ENCODE results near the gene IL3RA.
"Not testable (repeated sequence)": the region's sequence is repeated elsewhere in the genome, so short reads cannot be mapped to it uniquely, and the experiment has no call there.

Gene IL3RA

DNA sequence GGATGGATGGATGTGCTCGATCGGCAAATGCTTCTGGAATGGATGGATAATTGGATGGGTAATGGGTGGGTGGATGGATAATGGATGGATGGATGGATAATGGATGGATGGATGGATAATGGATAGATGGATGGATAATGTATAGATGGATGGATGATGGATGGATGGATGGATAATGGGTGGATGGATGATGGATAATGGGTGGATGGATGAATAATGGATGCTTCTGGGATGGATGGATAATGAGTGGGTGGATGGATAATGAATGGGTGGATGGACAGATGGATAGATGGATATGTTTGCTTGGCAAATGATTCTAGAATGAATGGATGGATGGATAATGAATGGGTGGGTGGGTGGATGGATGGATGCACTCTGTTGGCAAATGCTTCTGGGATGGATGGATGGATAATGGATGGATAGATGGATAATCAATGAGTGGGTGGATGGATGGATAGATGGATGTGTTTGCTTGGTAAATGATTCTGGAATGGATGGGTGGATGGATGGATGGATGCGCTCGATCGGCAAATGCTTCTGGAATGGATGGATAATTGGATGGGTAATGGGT lies 59.1 kb downstream of the IL3RA start:
- Histone ChIP-seq H3K4me1 (ENCODE audit: insufficient read depth, low read length) (no peaks in the 10 kb centered on the region), H3K27ac (ENCODE audit: low read length) (no peak overlapping the region), H3K4me3 (ENCODE audit: low read length) (no peak overlapping the region)

DNA sequence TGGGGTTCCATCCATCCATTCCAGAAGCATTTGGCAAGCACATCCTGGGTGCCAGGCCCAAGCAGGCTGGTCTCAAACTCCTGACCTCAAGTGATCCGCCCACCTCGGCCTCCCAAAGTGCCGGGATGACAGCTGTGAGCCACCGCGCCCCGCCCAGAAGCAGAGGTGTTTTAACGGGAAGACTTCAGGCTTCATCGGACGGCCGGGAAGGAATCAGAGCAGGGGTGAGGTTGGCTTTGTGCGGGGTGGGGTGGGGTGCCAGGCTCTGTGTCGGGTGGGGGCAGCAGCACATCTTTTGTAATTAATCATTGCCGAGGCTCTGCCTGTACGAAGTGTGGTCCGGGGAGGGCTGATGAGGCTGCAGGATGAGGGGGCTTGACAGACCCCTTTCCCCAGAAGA lies 60.4 kb downstream of the IL3RA start:
- Histone ChIP-seq H3K36me3 (ENCODE audit: insufficient read depth, low read depth, low read length) (peaks cover 57% of the 10 kb centered on the region), H3K27ac (ENCODE audit: low read length) (no peak overlapping the region), H3K9ac (ENCODE audit: low read depth, low read length) (no peak overlapping the region), H3K27me3 (ENCODE audit: insufficient read depth, low read length) (no peaks in the 10 kb centered on the region), H3K4me1 (ENCODE audit: insufficient read depth, low read length) (no peaks in the 10 kb centered on the region), H3K9me3 (ENCODE audit: insufficient read depth, low read depth, low read length) (no peaks in the 10 kb centered on the region), H3K4me3 (ENCODE audit: low read length) (no peak overlapping the region)

More for the DNA sequence above, 59.1 kb downstream of the IL3RA start:
- peaks cover 57% of the 10 kb centered on the region for H3K36me3 ChIP-seq (ENCODE audit: insufficient read depth, low read depth, low read length)
- no peaks in the 10 kb centered on the region for H3K27me3 ChIP-seq (ENCODE audit: insufficient read depth, low read length)
- no peak overlapping the region for H3K9ac ChIP-seq (ENCODE audit: low read depth, low read length)
- no peaks in the 10 kb centered on the region for H3K9me3 ChIP-seq (ENCODE audit: insufficient read depth, low read depth, low read length)

DNA sequence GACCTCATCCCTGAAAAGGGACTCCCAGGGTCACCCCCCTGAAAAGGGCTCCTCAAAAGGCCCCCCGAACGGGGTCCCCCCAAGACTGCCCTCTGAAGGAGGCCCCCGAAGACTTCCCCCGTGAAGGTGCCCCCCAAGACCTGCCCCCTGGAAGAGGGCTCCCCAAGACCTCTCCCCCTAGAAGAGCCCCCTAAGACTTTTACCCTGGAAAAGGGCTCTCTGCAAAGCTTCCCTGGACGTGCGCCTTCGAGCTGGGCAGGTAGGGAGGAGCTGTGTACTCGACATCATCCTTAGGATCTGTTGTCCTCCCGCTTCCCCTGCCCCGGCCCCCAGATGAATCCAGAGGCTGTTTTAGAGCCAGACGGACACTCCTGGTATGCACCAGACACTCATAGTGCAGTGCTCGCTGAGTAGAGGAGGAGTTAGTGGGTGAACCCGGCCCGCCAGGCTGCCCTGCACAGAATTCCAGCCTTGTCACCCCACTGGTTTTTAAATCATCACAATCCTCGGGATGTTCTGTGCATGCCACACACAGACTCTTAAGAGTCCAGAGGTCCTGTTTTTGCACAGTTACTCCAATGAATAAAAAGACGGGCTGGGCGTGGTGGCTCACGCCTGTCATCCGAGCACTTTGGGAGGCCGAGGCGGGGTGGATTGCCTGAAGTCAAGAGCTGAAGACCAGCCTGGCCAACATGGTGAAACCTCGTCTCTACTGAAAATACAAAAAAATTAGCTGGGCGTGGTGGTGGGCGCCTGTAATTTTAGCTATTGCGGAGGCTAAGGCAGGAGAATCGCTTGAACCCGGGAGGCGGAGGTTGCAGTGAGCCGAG lies 61.1 kb downstream of the IL3RA start:
- peaks cover 60% of the 10 kb centered on the region for H3K36me3 ChIP-seq (ENCODE audit: insufficient read depth, low read depth, low read length)
- no peak overlapping the region for H3K27ac ChIP-seq (ENCODE audit: low read length)
- H3K4me3 ChIP-seq (ENCODE audit: low read length), result no peak overlapping the region
- H3K4me1 ChIP-seq (ENCODE audit: insufficient read depth, low read length), result no peaks in the 10 kb centered on the region
- no peaks in the 10 kb centered on the region for H3K27me3 ChIP-seq (ENCODE audit: insufficient read depth, low read length)
- H3K9me3 ChIP-seq (ENCODE audit: insufficient read depth, low read depth, low read length), result no peaks in the 10 kb centered on the region
- no peak overlapping the region for H3K9ac ChIP-seq (ENCODE audit: low read depth, low read length)

DNA sequence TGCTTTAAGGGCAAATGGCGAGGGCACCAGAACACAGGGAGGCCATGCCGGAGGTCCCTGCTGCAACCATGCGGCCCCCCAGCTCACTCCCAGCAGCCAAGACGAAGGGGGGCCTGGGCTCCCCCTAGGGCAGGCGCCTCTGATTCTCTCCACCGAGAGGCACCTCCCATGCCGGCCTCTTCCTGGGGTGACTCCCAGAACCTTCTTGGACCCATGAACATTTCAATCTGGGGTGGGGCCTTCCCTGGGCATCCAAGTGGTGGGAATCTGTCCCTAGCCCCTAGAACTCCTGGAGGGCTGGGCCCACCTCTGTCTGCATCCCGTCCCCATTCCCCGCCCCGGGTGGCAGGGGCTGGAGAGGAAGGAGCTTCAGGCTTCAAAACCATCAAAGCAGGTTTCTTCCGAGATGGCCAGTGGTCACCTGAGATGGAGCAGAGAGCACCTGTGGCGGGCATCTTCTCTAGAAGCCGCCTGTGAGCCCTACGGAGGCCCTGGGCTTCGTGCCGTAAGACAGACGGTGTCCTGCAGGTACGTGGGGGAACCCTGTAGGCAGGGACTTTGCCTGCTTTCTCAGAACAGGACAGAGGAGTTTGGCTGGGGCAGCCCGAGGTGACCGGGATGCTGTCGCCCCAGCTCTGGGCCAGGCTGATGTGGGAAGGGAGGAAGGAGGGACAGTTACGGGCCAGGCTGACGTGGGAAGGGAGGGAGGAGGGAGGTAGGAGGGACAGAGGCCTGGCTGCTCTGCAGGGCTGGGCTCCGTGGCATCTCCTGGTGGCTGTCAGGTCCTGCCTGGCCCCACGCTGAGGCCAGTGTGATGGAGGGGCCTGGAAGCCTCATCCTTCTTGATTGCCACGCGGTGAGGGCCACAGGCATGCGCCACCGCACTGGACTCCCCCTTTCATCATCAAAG lies 62.1 kb downstream of the IL3RA start:
- Histone ChIP-seq H3K9me3 (ENCODE audit: insufficient read depth, low read depth, low read length) (no peaks in the 10 kb centered on the region), H3K9ac (ENCODE audit: low read depth, low read length) (no peak overlapping the region), H3K27me3 (ENCODE audit: insufficient read depth, low read length) (no peaks in the 10 kb centered on the region), H3K36me3 (ENCODE audit: insufficient read depth, low read depth, low read length) (peaks cover 70% of the 10 kb centered on the region), H3K4me3 (ENCODE audit: low read length) (no peak overlapping the region), H3K4me1 (ENCODE audit: insufficient read depth, low read length) (no peaks in the 10 kb centered on the region), H3K27ac (ENCODE audit: low read length) (no peak overlapping the region)

DNA sequence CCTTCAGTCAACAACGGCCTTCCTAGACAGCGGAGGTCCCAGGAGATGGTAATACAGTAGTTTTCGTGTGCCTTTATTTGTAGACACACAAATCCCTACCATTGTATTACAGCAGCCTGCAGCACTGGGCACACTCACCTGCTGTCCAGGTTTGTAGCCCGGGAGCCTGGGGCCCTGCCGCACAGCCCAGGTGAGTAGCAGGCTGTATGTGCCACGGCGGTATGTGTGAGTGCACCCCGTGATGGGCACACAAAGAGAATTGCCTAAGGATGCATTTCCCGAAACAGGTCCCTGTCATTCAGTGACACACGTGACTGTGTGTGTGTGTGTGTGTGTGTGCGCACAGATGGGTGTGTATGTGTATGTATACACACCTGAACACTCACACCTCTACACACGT lies 63.5 kb downstream of the IL3RA start:
- no peak overlapping the region for H3K4me3 ChIP-seq (ENCODE audit: low read length)
- no peak overlapping the region for H3K9ac ChIP-seq (ENCODE audit: low read depth, low read length)
- H3K36me3 ChIP-seq (ENCODE audit: insufficient read depth, low read depth, low read length), result peaks cover 81% of the 10 kb centered on the region
- no peaks in the 10 kb centered on the region for H3K27me3 ChIP-seq (ENCODE audit: insufficient read depth, low read length)
- H3K4me1 ChIP-seq (ENCODE audit: insufficient read depth, low read length), result no peaks in the 10 kb centered on the region
- H3K9me3 ChIP-seq (ENCODE audit: insufficient read depth, low read depth, low read length), result no peaks in the 10 kb centered on the region
- no peak overlapping the region for H3K27ac ChIP-seq (ENCODE audit: low read length)

DNA sequence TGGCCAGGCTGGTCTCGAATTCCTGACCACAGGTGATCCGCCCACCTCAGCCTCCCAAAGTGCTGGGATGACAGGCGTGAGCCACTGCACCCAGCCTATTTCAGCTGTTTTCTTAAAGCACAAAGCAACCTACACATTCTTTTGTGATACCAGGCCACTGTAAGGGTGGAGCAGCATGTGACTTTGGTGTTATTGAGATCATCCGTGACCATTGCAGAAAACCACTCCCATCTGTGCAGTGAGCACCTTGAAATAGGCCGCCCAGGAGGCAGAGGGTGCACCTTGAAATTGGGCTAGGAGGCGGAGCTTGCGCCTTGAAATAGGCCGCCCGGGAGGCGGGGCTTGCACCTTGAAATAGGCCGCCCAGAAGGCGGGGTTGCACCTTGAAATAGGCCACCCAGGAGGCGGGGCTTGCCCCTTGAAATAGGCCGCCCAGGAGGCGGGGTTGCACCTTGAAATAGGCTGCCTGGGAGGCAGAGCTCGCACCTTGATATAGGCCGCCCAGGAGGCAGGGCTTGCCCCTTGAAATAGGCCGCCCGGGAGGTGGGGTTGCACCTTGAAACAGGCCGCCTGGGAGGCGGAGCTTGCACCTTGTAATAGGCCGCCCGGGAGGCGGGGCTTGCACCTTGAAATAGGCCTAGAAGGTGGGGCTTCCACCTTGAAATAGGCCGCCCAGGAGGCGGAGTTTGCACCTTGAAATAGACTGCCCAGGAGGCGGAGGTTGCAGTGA lies 64.3 kb downstream of the IL3RA start:
- no peaks in the 10 kb centered on the region for H3K9me3 ChIP-seq (ENCODE audit: insufficient read depth, low read depth, low read length)
- no peak overlapping the region for H3K27ac ChIP-seq (ENCODE audit: low read length)
- no peaks in the 10 kb centered on the region for H3K27me3 ChIP-seq (ENCODE audit: insufficient read depth, low read length)
- no peaks in the 10 kb centered on the region for H3K4me1 ChIP-seq (ENCODE audit: insufficient read depth, low read length)
- no peak overlapping the region for H3K9ac ChIP-seq (ENCODE audit: low read depth, low read length)
- no peak overlapping the region for H3K4me3 ChIP-seq (ENCODE audit: low read length)
- peaks cover 81% of the 10 kb centered on the region for H3K36me3 ChIP-seq (ENCODE audit: insufficient read depth, low read depth, low read length)

DNA sequence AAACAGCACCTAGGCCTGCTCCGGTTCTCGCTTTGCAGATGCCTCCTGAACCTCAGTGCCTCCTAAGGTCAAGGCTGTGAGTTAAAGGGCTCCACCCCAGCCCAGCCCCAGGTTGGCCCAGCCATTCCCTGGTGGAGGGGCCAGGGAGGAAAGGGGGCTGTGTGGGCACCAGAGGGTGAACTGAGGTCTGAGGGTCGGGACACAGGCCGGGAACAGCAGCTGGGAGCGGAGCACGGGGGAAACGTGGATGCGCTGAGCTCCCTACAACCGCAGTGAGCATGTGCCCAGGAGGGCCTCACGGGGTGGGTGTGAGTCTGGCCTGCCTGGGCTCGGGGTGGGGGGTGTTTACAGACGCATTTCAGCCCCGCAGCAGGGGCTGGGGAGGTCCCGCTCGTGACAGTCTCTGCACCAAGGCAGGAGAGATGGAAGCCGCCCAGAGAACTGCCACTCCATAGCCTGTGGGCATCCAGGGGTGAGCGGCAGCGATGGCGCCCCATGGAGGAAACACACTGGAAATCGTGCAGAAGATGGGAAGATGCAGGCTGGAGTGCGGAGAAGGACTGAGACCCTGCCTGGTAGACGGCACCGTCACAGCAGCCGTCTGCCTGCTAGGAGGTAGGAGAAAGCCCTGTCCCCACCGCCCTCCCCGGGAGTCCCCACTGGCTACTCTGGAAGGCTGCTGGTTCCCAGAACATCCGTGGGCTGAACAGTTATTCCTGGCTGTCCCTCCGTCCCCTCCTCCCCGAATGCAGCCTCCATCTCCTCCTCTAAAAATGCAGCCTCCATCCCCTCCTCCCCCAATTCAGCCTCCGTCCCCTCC lies 65.2 kb downstream of the IL3RA start:
- H3K36me3 ChIP-seq (ENCODE audit: insufficient read depth, low read depth, low read length), result peaks cover 81% of the 10 kb centered on the region
- H3K4me1 ChIP-seq (ENCODE audit: insufficient read depth, low read length), result no peaks in the 10 kb centered on the region
- no peak overlapping the region for H3K9ac ChIP-seq (ENCODE audit: low read depth, low read length)
- no peaks in the 10 kb centered on the region for H3K9me3 ChIP-seq (ENCODE audit: insufficient read depth, low read depth, low read length)
- H3K27me3 ChIP-seq (ENCODE audit: insufficient read depth, low read length), result no peaks in the 10 kb centered on the region
- H3K4me3 ChIP-seq (ENCODE audit: low read length), result no peak overlapping the region
- no peak overlapping the region for H3K27ac ChIP-seq (ENCODE audit: low read length)

DNA sequence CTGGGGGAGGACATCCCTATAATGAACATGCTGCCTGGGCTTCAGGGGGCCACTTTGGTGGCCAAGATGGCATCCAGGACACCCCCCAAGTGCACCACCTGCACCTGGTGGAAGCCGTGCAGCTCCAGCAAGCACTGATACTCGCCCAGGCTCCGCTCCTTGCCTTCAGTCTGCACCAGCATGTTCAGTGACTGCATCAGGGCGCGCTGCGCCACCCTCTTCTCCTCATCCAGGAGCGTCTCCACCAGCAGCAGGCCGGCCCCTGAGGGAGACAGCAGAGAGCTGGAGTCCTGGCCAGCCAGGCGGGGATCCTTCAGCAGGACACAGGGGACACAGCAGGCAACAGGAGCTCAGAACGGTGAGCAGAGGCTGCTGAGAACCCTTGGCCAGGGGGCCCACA lies 66.6 kb downstream of the IL3RA start:
- peaks cover 85% of the 10 kb centered on the region for H3K36me3 ChIP-seq (ENCODE audit: insufficient read depth, low read depth, low read length)
- H3K9me3 ChIP-seq (ENCODE audit: insufficient read depth, low read depth, low read length), result no peaks in the 10 kb centered on the region
- no peak overlapping the region for H3K9ac ChIP-seq (ENCODE audit: low read depth, low read length)
- no peaks in the 10 kb centered on the region for H3K27me3 ChIP-seq (ENCODE audit: insufficient read depth, low read length)
- no peak overlapping the region for H3K27ac ChIP-seq (ENCODE audit: low read length)
- no peak overlapping the region for H3K4me3 ChIP-seq (ENCODE audit: low read length)
- no peaks in the 10 kb centered on the region for H3K4me1 ChIP-seq (ENCODE audit: insufficient read depth, low read length)

DNA sequence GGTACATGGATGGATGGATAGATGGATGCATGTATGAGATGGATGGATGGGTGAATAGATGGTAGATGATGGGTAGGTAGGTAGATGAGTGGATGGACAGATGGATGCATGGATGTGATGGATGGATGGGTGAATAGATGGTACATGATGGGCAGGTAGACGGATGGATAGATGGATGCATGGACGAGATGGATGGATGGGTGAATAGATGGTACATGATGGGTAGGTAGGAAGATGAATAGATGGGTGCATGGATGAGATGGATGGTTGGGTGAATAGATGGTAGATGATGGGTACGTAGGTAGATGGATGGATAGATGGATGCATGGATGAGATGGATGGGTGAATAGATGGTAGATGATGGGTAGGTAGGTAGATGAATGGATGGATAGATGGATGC lies 67.3 kb downstream of the IL3RA start:
- not testable (repeated sequence) for H3K4me3 ChIP-seq (ENCODE audit: low read length); H3K27ac ChIP-seq (ENCODE audit: low read length); H3K4me1 ChIP-seq (ENCODE audit: insufficient read depth, low read length); H3K9ac ChIP-seq (ENCODE audit: low read depth, low read length); H3K9me3 ChIP-seq (ENCODE audit: insufficient read depth, low read depth, low read length); H3K27me3 ChIP-seq (ENCODE audit: insufficient read depth, low read length)
- H3K36me3 ChIP-seq (ENCODE audit: insufficient read depth, low read depth, low read length), result peaks cover 79% of the 10 kb centered on the region

DNA sequence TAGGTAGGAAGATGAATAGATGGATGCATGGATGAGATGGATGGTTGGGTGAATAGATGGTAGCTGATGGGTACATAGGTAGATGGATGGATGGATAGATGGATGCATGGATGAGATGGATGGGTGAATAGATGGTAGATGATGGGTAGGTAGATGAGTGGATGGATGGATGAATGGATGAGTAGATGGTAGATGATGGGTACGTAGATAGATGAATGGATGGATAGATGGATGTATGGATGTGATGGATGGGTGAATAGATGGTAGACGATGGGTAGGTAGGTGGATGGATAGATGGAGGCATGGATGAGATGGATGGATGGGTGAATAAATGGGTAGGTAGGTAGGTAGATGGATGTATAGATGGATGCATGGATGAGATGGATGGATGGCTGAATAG lies 69.2 kb downstream of the IL3RA start:
- peaks cover 62% of the 10 kb centered on the region for H3K36me3 ChIP-seq (ENCODE audit: insufficient read depth, low read depth, low read length)
- not testable (repeated sequence) for H3K4me1 ChIP-seq (ENCODE audit: insufficient read depth, low read length); H3K9me3 ChIP-seq (ENCODE audit: insufficient read depth, low read depth, low read length); H3K27ac ChIP-seq (ENCODE audit: low read length); H3K27me3 ChIP-seq (ENCODE audit: insufficient read depth, low read length); H3K9ac ChIP-seq (ENCODE audit: low read depth, low read length); H3K4me3 ChIP-seq (ENCODE audit: low read length)

DNA sequence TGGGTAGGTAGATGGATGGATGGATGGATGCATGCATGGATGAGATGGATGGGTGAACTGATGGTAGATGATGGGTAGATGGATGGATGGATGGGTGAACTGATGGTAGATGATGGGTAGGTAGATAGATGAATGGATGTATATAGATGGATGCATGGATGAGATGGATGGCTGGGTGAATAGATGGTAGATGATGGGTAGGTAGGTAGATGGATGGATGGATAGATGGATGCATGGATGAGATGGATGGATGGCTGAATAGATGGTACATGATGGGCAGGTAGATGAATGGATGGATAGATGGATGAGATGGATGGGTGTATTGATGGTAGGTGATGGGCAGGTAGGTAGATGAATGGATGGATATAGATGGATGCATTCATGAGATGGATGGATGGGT lies 70.5 kb downstream of the IL3RA start:
- Histone ChIP-seq H3K27me3 (ENCODE audit: insufficient read depth, low read length) (no peaks in the 10 kb centered on the region), H3K4me1 (ENCODE audit: insufficient read depth, low read length) (no peaks in the 10 kb centered on the region), H3K27ac (ENCODE audit: low read length) (no peak overlapping the region), H3K9ac (ENCODE audit: low read depth, low read length) (no peak overlapping the region), H3K36me3 (ENCODE audit: insufficient read depth, low read depth, low read length) (peaks cover 62% of the 10 kb centered on the region), H3K9me3 (ENCODE audit: insufficient read depth, low read depth, low read length) (no peaks in the 10 kb centered on the region), H3K4me3 (ENCODE audit: low read length) (no peak overlapping the region)
